Mesenchymal stem cell (in vitro differentiated cells and primary cell): Measurements from ENCODE around the gene NBPF3.

Experiments used
- DNase-seq: peaks from one replicate; pipeline ENCODE4 v3.0.0-alpha.2; 2013
- H2AFZ ChIP-seq: one replicate; pipeline ENCODE4 v1.6.1; 2013; ENCODE audit warnings: low read depth, mild to moderate bottlenecking, control low read depth, inconsistent platforms, low read length, moderate library complexity
- H2AK5ac ChIP-seq: 2 replicates; pipeline ENCODE4 v1.6.1; 2013; ENCODE audit warnings: low read length, moderate library complexity, mild to moderate bottlenecking, inconsistent platforms; ENCODE audit not compliant: severe bottlenecking
- H2BK120ac ChIP-seq: one replicate; pipeline ENCODE4 v1.6.1; 2013; ENCODE audit warnings: low read depth, mild to moderate bottlenecking, inconsistent platforms, low read length, moderate library complexity
- H2BK12ac ChIP-seq, 2 experiments: one replicate each; pipeline ENCODE4 v1.6.1; 2013; ENCODE audit warnings: inconsistent platforms in 2 of 2, low read length in 2 of 2, mild to moderate bottlenecking in 2 of 2, moderate library complexity in 2 of 2, control low read depth in 1 of 2
- H2BK15ac ChIP-seq: one replicate; pipeline ENCODE4 v1.6.1; 2013; ENCODE audit warnings: mild to moderate bottlenecking, low read depth, inconsistent platforms; ENCODE audit not compliant: poor library complexity, severe bottlenecking
- H2BK5ac ChIP-seq: 2 replicates; pipeline ENCODE4 v1.6.1; 2013; ENCODE audit warnings: low read depth, mild to moderate bottlenecking, low read length, control low read depth, inconsistent platforms; ENCODE audit not compliant: poor library complexity, severe bottlenecking
- H3K14ac ChIP-seq, 2 experiments: one replicate each; pipeline ENCODE4 v1.6.1; 2013; ENCODE audit warnings: inconsistent platforms in 2 of 2, low read length in 2 of 2, control low read depth in 1 of 2, mild to moderate bottlenecking in 1 of 2, moderate library complexity in 1 of 2
- H3K18ac ChIP-seq, 2 experiments: one replicate each; pipeline ENCODE4 v1.6.1; 2013; ENCODE audit warnings: inconsistent platforms in 2 of 2, low read length in 2 of 2, control low read depth in 1 of 2, low read depth in 1 of 2, mild to moderate bottlenecking in 1 of 2
- H3K23ac ChIP-seq, 2 experiments: one replicate each; pipeline ENCODE4 v1.6.1; 2013; ENCODE audit warnings: inconsistent platforms in 2 of 2, low read length in 2 of 2, mild to moderate bottlenecking in 2 of 2, moderate library complexity in 2 of 2, control low read depth in 1 of 2
- H3K27ac ChIP-seq: 2 replicates; pipeline ENCODE4 v1.5.1; 2013; ENCODE audit warnings: mild to moderate bottlenecking, moderate library complexity, low read length, control low read depth, inconsistent platforms; ENCODE audit not compliant: poor library complexity, severe bottlenecking
- H3K27me3 ChIP-seq, 2 experiments: 2 replicates each; pipeline versions ENCODE4 v1.6.1 to v1.7.0; 2013; ENCODE audit warnings: low read length in 2 of 2, mild to moderate bottlenecking in 2 of 2, moderate library complexity in 2 of 2, control low read depth in 1 of 2, inconsistent platforms in 1 of 2; ENCODE audit not compliant: control insufficient read depth in 1 of 2, insufficient read depth in 1 of 2
- H3K36me3 ChIP-seq, 2 experiments: 2 replicates each; pipeline versions ENCODE4 v1.6.1 to v1.7.0; 2013; ENCODE audit warnings: low read length in 2 of 2, control low read depth in 1 of 2, inconsistent platforms in 1 of 2, low read depth in 1 of 2, mild to moderate bottlenecking in 1 of 2; ENCODE audit not compliant: insufficient read depth in 2 of 2, control insufficient read depth in 1 of 2
- H3K4ac ChIP-seq, 2 experiments: one replicate each; pipeline ENCODE4 v1.6.1; 2013; ENCODE audit warnings: inconsistent platforms in 2 of 2, low read length in 2 of 2, mild to moderate bottlenecking in 2 of 2, moderate library complexity in 2 of 2, control low read depth in 1 of 2, low read depth in 1 of 2
- H3K4me1 ChIP-seq: 2 replicates; pipeline ENCODE4 v1.6.1; 2013; ENCODE audit warnings: low read depth, low read length, control low read depth; ENCODE audit not compliant: control insufficient read depth, insufficient read depth
- H3K4me2 ChIP-seq: 2 replicates; pipeline ENCODE4 v1.6.1; 2013; ENCODE audit warnings: low read length, mild to moderate bottlenecking, inconsistent platforms; ENCODE audit not compliant: poor library complexity, severe bottlenecking
- H3K4me3 ChIP-seq, 2 experiments: 2 replicates each; pipeline versions ENCODE4 v1.5.1 to v1.7.0; 2013; ENCODE audit warnings: low read length in 2 of 2, mild to moderate bottlenecking in 2 of 2, control low read depth in 1 of 2, low read depth in 1 of 2; ENCODE audit not compliant: insufficient read depth in 1 of 2
- H3K79me1 ChIP-seq: replicated peaks from 2 replicates; pipeline ENCODE4 v1.6.1; 2013; ENCODE audit warnings: mild to moderate bottlenecking, control low read depth, low read length, inconsistent platforms; ENCODE audit not compliant: poor library complexity, severe bottlenecking
- H3K9ac ChIP-seq: 2 replicates; pipeline ENCODE4 v1.7.0; 2013; ENCODE audit warnings: mild to moderate bottlenecking, low read length, moderate library complexity
- H3K9me3 ChIP-seq: 2 replicates; pipeline ENCODE4 v1.7.0; 2013; ENCODE audit warnings: mild to moderate bottlenecking, low read length; ENCODE audit not compliant: control insufficient read depth
- H4K8ac ChIP-seq: one replicate; pipeline ENCODE4 v1.6.1; 2013; ENCODE audit warnings: inconsistent platforms, mild to moderate bottlenecking, low read length, moderate library complexity
- H4K91ac ChIP-seq: one replicate; pipeline ENCODE4 v1.6.1; 2013; ENCODE audit warnings: mild to moderate bottlenecking, low read length, inconsistent platforms
- WGBS: methylation state at CpG from one replicate; pipeline ENCODE4 v1.1.7; 2013; ENCODE audit warnings: mixed read lengths; 5-methylcytosine and 5-hydroxymethylcytosine counted together

NBPF3 gene

DNA sequence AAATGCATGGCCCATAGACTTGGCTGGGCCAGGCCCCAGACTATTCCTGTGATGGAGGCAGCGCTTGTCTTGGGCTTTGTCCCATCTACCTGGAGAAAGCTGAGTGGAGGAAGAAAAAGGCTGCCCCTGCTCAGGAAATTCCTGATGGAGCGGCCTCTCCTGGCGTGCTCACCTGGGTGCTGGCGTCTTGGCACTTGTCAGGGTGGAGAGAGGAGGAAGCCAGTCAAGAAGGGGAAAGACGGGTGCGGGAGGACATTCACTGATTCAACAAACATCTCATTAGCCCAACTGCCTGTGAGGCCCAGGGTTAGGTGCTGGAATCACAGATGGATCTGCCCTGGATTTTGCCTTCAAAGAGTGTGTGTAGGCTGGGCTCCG, 85.4 kb downstream of the NBPF3 start:
- Histone ChIP-seq H3K9ac (no peak overlapping the region), H2AK5ac (no peak overlapping the region), H3K27me3 (no peaks in the 10 kb centered on the region), H3K18ac (no peak overlapping the region), H3K4ac (no peak overlapping the region), H3K4me3 (no peak overlapping the region), H2BK120ac (no peak overlapping the region), H3K4me2 (no peak overlapping the region), H2BK5ac (no peak overlapping the region), H3K14ac (no peak overlapping the region), H3K79me1 (peaks cover 1% of the 10 kb centered on the region), H2AFZ (no peak overlapping the region), H4K8ac (no peak overlapping the region), H2BK12ac (no peak overlapping the region), H3K23ac (no peak overlapping the region), H3K9me3 (no peaks in the 10 kb centered on the region), H3K27ac (no peak overlapping the region), H3K36me3 (no peaks in the 10 kb centered on the region), H3K4me1 (peaks cover 8% of the 10 kb centered on the region), H2BK15ac (no peak overlapping the region), H4K91ac (no peak overlapping the region)
- WGBS = 92% methylated on average over 5 of the region's 7 CpGs
- no peak for DNase-seq

DNA sequence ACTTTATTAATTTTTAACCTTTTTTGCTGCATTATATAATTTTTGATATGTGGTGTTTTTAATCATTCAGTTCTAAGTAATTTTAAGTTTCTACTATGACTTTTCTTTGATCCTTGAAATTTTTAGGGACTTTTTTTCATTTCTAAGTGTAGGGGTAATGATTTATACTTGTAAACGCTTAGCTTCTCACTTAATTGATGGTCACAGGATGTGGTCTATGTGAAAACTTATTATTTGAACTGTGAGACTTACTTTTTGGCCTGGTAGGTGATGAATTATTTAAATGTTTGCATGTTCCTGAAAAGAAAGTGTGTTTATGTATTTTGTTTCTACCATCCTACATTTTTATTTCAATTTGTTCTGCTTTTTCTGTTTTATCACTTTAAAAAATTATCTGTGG, 86.5 kb downstream of the NBPF3 start:
- H3K4me2 ChIP-seq = no peak overlapping the region
- H2BK120ac ChIP-seq = no peak overlapping the region
- H3K14ac ChIP-seq = no peak overlapping the region
- peaks cover 0 to under 1% of the 10 kb centered on the region in 2 experiments for H3K27me3 ChIP-seq
- no peaks in the 10 kb centered on the region for H3K36me3 ChIP-seq
- no peak overlapping the region for H3K18ac ChIP-seq
- no peak overlapping the region for H2BK5ac ChIP-seq
- H3K27ac ChIP-seq = no peak overlapping the region
- no peak overlapping the region for H3K4me3 ChIP-seq
- H2AK5ac ChIP-seq = no peak overlapping the region
- no peak overlapping the region for H3K9ac ChIP-seq
- H2AFZ ChIP-seq = no peak overlapping the region
- no peak overlapping the region for H3K4ac ChIP-seq
- H3K4me1 ChIP-seq = peaks cover 5% of the 10 kb centered on the region
- no peak overlapping the region for H4K8ac ChIP-seq
- no peaks in the 10 kb centered on the region for H3K9me3 ChIP-seq
- no peak overlapping the region for H2BK15ac ChIP-seq
- peaks cover 1% of the 10 kb centered on the region for H3K79me1 ChIP-seq
- WGBS = 74% methylated on average over 1 of the region's 1 CpG
- no peak for DNase-seq
- H3K23ac ChIP-seq = no peak overlapping the region
- no peak overlapping the region for H4K91ac ChIP-seq
- no peak overlapping the region for H2BK12ac ChIP-seq

DNA sequence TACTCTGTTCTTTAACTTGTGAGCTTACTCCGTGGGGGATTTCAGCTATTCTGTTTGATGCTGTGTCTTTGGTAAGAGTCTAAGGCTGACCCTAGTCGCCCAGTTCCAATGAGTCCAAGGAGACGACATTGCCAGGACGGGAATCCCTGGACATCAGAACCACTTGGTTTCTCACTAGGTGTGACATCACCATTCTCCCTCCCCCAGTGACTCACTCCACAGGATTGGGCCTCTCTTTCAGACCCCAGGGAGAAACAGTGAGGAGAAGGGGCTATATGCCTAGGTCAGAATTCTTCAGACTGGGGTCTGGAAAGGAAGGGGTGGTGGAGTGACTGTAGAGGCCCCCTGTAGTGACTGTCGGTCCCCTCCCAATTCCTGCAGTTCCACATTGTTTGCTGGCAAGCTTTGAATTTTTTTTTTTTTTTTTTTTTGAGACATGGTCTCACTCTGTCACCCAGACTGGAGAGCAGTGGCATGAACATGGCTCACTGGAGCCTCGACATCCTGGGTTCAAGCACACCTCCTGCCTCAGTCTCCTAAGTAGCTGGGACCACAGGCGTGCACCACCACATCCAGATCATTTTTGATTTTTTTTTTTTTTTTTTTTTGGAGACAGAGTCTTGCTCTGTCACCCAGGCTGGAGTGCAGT, 90.6 kb downstream of the NBPF3 start:
- Histone ChIP-seq H3K4ac (no peak overlapping the region), H3K9ac (no peak overlapping the region), H3K79me1 (no peaks in the 10 kb centered on the region), H3K4me2 (no peak overlapping the region), H4K91ac (no peak overlapping the region), H3K4me3 (no peak overlapping the region), H3K27ac (no peak overlapping the region), H2BK15ac (no peak overlapping the region), H2BK5ac (no peak overlapping the region), H2AFZ (no peak overlapping the region), H3K36me3 (no peaks in the 10 kb centered on the region), H3K27me3 (peaks cover 0 to 16% of the 10 kb centered on the region in 2 experiments), H4K8ac (no peak overlapping the region), H2AK5ac (no peak overlapping the region), H3K4me1 (peaks cover 3% of the 10 kb centered on the region), H2BK120ac (no peak overlapping the region), H3K14ac (no peak overlapping the region), H3K23ac (no peak overlapping the region), H2BK12ac (no peak overlapping the region), H3K18ac (no peak overlapping the region), H3K9me3 (no peaks in the 10 kb centered on the region)
- DNase-seq = peak; percentile 59
- WGBS = 59% methylated on average over 5 of the region's 7 CpGs

DNA sequence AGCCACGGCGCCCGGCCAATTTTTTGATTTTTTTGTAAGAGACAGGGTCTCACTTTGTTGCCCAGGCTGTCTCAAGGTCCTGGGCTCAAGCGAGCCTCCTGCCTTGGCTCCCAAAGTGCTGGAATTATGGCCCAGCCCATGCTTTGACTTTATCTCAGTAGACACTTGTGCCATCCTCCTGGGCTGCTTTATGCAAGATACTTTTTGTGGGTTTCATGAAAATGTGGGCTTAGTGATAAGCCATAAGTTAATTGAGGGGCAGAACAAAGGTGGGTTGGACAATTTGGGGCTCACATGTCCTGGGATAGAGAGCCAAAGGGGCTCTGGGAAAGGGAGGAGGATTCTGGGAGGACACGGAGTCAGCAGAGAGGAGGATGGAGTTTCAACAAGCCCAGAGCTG, 91.3 kb downstream of the NBPF3 start:
- H3K4ac ChIP-seq = no peak overlapping the region

More for the DNA sequence above, 91.3 kb downstream of the NBPF3 start:
- Histone ChIP-seq H2BK120ac (no peak overlapping the region), H2BK12ac (no peak overlapping the region), H3K9me3 (no peaks in the 10 kb centered on the region), H3K9ac (no peak overlapping the region), H3K18ac (no peak overlapping the region), H3K36me3 (no peaks in the 10 kb centered on the region), H2BK5ac (no peak overlapping the region), H3K27ac (no peak overlapping the region), H3K14ac (no peak overlapping the region), H3K27me3 (peaks cover 0 to 16% of the 10 kb centered on the region in 2 experiments), H4K8ac (no peak overlapping the region), H3K23ac (no peak overlapping the region), H3K4me2 (no peak overlapping the region), H2BK15ac (no peak overlapping the region), H3K4me3 (no peak overlapping the region), H2AFZ (no peak overlapping the region), H3K79me1 (no peaks in the 10 kb centered on the region), H4K91ac (no peak overlapping the region), H2AK5ac (no peak overlapping the region), H3K4me1 (peaks cover 3% of the 10 kb centered on the region)
- no peak for DNase-seq
- 98% methylated on average over 5 of the region's 5 CpGs for WGBS
